Uterine smooth muscle cell (primary cell): Measurements from ENCODE around the gene RAB42. TPM values are rescaled to one million over a fixed set of nuclear protein-coding genes. Genes with fewer than 3 reads are reported as not detected.

ENCODE experiments used
- total RNA-seq: library from RNA; depleted of rRNA; stranded (reverse); fragments of >200 nt; gene quantifications from 2 replicates; pipeline ENCODE4 v1.2.3, GENCODE V29; 2014

Gene RAB42
- total RNA-seq: 2.3 and 3.2 TPM in 2 replicates

GRCh38 chr1:28591708-28592320, at the start of gene RAB42:
Gene RAB42 (plus strand): TSS chr1:28592265. CDS start chr1:28592512, 247 bp downstream.

GRCh38 chr1:28552758-28553663, 39.1 kb upstream of the RAB42 start, which contains the start of gene TRNAU1AP:
Gene TRNAU1AP (plus strand): TSS chr1:28553085. CDS start chr1:28553111, 26 bp downstream.

DNA sequence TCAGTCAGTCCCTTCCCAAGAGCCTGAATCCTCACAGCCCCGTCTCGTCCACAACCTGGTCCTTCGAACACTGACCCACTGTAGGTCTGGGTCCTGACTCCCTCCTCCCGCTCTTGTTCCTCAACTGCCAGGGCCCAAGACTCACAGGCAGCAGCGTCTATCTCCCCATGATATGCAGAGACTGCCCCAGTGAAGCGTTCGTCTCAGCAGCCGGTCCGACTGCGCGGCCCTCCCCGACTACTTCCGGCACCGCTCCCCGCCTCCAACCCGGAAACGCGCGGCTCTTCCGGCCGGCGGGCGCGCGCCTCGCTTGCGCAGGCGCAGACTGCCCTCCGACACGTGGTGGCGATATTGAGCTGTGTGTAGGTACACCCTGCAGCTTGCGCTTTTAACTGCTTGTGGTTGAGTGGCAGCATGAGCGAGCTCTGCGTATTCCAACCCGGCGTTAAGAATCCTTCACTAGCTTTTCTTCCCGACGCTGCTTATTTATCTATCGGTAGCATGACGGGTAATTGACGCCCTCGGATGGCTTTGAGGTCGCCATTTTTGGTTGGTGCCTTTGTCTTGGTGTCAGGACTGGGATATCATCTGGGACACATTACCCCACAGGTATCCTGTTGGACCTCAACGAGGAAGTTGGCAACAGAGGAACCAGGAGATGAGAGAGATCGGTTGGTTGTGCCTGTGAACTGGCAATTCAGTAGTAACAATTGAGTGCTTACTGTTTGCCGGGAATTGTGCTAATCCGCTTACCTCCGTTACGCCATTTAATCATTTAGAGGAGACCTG, 51.0 kb downstream of the RAB42 start, which contains the start of gene TAF12:
Gene TAF12 (minus strand): TSS at position 221 of the 789 bp plus-strand sequence. CDS start 20,986 bp downstream, outside the sequence.

Other genes starting within 250 kb of the RAB42 start
- gene PHACTR4, start 222.5 kb upstream of the RAB42 start, total RNA-seq: 5.2 and 5.9 TPM in 2 replicates
- gene RCC1, start 86.2 kb upstream of the RAB42 start, total RNA-seq: 70.5 and 87.7 TPM in 2 replicates
- 24.0 and 33.1 TPM in 2 replicates for gene TRNAU1AP, start 39.2 kb upstream of the RAB42 start, total RNA-seq
- gene TAF12, start 50.8 kb downstream of the RAB42 start, total RNA-seq: 46.8 and 47.1 TPM in 2 replicates
- not detected in 2 replicates for gene RNU11, start 56.3 kb downstream of the RAB42 start, total RNA-seq
- 7.4 and 10.7 TPM in 2 replicates for gene GMEB1, start 76.5 kb downstream of the RAB42 start, total RNA-seq
- gene YTHDF2, start 144.7 kb downstream of the RAB42 start, total RNA-seq: 53.9 and 63.7 TPM in 2 replicates
- not detected in 2 replicates for gene OPRD1, start 219.9 kb downstream of the RAB42 start, total RNA-seq